Stomach smooth muscle (tissue), 2 donors: ENCODE measurements around the gene PITX1.

Source experiments
- H3K27ac ChIP-seq: one replicate; pipeline ENCODE4 v1.7.0; 2013; ENCODE audit warnings: mild to moderate bottlenecking, low read length, inconsistent platforms
- H3K27me3 ChIP-seq, 2 donors: one replicate each; pipeline ENCODE4 v1.7.0; 2013; ENCODE audit warnings: low read length in 2 of 2; ENCODE audit not compliant: insufficient read depth in 2 of 2, control insufficient read depth in 1 of 2
- H3K36me3 ChIP-seq, 2 donors: one replicate each; pipeline ENCODE4 v1.7.0; 2013; ENCODE audit warnings: low read length in 2 of 2; ENCODE audit not compliant: control insufficient read depth in 2 of 2, insufficient read depth in 2 of 2
- H3K4me1 ChIP-seq: one replicate; pipeline ENCODE4 v1.7.0; 2013; ENCODE audit warnings: low read length; ENCODE audit not compliant: control insufficient read depth, insufficient read depth
- H3K4me3 ChIP-seq, 2 donors: one replicate each; pipeline ENCODE4 v1.7.0; 2013; ENCODE audit warnings: low read length in 2 of 2
- H3K9ac ChIP-seq, 2 donors: one replicate each; pipeline ENCODE4 v1.7.0; 2013; ENCODE audit warnings: low read length in 2 of 2, mild to moderate bottlenecking in 1 of 2
- H3K9me3 ChIP-seq, 2 donors: one replicate each; pipeline ENCODE4 v1.7.0; 2013; ENCODE audit warnings: low read length in 2 of 2; ENCODE audit not compliant: control insufficient read depth in 2 of 2
- donor health status: healthy.
- donor health status: Pancreatic carcinoma.

PITX1 gene

DNA sequence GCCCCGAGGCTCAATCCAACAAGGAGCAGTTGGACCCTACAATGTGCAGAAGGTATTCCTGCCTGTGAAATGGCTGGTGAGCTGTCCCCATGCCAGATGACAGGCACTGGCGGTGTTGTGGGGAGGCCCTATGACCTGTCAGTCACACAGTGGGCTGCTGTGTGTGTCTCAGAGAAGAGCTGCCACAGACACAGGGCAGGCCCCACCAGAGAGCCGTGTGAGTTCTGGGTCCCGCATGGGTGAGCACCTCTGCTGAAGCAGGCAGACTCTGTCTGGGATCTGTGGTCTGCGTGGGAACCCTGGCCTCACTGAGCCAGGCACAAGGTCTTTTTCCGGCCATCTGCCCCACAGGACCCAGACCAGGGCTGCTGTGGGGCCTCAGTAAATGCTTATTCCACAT is 37.3 kb upstream of the PITX1 start:
- no peak overlapping the region for H3K9ac ChIP-seq
- H3K27me3 ChIP-seq = no peaks in the 10 kb centered on the region
- H3K9me3 ChIP-seq = no peaks in the 10 kb centered on the region
- no peak overlapping the region for H3K27ac ChIP-seq
- H3K36me3 ChIP-seq = no peaks in the 10 kb centered on the region
- H3K4me3 ChIP-seq = no peak overlapping the region
- H3K4me1 ChIP-seq = peaks cover 4% of the 10 kb centered on the region

DNA sequence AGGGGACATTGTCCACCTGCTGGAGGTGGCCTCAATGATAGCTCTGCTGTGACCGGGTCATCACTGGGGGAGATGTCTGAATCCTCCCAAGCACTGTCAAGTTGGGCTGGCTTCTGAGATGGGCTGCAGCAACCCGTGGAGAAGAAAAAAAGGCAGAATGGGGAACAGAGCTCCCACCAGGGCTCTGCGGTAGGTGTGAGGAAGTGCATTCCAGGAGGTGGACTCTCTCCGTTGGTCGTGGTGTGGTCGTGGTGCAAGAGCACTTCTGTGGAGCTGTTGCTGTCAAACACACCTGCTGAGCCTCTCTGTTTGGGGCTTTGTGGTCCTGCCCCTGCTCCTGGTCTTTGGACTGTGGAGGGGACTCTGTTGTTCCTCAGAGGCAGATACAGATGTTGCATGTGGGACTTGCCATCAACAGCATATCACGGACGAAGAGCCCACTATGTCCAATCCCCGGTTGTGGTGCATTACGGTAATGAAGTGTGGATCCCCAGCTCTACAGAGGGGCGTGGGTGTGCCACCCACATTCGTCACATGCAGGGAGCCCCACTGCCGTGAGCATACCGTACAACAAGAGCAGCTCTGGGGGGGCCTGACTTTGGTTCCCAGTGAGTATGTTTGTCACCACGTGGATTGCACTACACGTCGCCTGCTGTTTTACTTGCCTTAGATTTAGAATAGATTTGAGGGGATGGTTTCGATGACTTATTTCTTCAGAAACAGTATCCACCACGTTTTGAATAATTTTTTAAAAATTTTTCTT is 36.0 kb upstream of the PITX1 start:
- no peak overlapping the region for H3K9ac ChIP-seq
- no peaks in the 10 kb centered on the region for H3K9me3 ChIP-seq
- no peak overlapping the region for H3K27ac ChIP-seq
- H3K4me3 ChIP-seq = no peak overlapping the region
- no peaks in the 10 kb centered on the region for H3K36me3 ChIP-seq
- no peaks in the 10 kb centered on the region for H3K4me1 ChIP-seq
- no peaks in the 10 kb centered on the region for H3K27me3 ChIP-seq

DNA sequence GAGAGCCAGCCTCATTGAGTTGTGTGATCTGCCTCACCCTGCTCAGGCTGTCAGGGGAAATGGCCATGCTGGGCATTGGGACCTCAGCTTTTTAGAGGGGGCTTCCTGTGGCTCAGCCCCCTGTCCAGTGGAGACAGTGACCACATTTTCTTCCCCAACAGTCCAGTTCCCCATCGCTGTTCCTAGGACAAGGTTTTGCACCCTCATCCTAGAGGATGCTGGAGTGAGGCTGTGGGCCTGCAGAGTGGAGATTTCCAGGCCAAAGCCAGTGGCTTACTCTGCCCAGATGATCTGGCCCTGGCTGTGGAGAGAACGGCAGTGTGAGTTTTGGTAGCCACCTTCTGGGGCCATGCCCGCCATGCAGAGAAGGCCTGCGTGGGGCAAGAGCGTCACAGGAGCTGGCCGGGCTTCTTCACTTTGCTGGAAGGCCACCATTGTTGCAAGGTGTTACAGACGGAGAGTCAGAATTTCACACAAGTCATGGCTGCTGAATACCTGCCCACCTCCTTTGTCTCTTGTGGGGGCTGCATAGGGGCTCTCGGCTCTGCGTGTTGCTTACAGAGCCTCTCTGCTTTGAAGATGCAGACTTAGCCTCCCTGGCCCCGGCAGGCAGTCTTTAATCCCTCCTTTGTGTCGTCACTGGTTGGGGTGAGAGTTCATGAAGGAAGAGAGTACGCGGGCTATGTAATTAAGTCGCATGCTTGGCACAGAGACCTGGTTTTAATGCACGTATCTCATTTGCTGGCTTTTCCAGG is 35.2 kb upstream of the PITX1 start:
- no peaks in the 10 kb centered on the region for H3K9me3 ChIP-seq
- no peak overlapping the region for H3K9ac ChIP-seq
- H3K4me1 ChIP-seq = no peaks in the 10 kb centered on the region
- no peaks in the 10 kb centered on the region for H3K36me3 ChIP-seq
- no peak overlapping the region for H3K4me3 ChIP-seq
- H3K27me3 ChIP-seq = no peaks in the 10 kb centered on the region
- H3K27ac ChIP-seq = no peak overlapping the region

DNA sequence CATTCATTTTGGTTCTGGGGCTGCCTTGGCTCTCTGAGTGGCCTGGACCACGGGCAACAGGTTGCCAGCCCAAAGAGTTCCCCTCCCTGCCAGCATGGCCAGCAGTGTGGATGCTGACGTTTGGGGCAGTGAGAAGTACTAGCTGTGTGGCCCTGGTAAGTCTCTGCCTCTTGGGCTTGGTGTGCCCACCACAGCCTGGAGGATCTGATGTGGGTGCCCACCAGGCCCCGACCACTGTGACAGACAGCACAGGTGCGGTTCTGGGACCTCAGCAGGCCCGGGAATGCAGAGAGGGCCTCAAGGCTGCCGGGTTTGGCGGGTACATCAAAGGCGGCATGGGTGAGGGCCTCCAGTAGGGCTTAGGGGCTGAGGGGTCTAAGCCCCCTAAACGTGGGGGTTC is 33.6 kb upstream of the PITX1 start:
- no peaks in the 10 kb centered on the region for H3K27me3 ChIP-seq
- no peaks in the 10 kb centered on the region for H3K36me3 ChIP-seq
- H3K4me1 ChIP-seq = peaks cover 2% of the 10 kb centered on the region
- H3K27ac ChIP-seq = no peak overlapping the region
- H3K9me3 ChIP-seq = no peaks in the 10 kb centered on the region
- no peak overlapping the region for H3K4me3 ChIP-seq
- no peak overlapping the region for H3K9ac ChIP-seq

DNA sequence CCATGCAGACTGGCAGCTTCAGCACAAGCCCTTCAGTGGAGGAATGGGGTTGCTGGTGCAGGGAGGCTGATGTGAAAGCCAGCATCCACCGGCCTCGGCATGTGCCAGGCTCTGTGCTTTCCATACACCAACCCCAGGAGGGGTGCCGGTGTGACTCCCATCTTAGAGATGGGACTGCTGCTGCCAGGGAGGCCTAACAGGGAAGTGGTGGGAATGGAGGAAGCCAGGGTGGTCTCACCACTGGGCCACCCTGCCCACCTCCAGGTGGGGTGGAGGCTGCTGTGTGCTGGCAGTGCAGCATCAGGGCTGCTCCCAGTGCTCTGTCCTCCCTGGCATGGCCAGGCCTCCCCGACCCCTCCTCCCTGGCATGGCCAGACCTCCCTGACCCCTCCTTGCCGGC is 32.8 kb upstream of the PITX1 start:
- H3K27me3 ChIP-seq = no peaks in the 10 kb centered on the region
- H3K9me3 ChIP-seq = no peaks in the 10 kb centered on the region
- no peak overlapping the region for H3K27ac ChIP-seq
- H3K4me1 ChIP-seq = peaks cover 6% of the 10 kb centered on the region
- H3K9ac ChIP-seq = no peak overlapping the region
- H3K4me3 ChIP-seq = no peak overlapping the region
- no peaks in the 10 kb centered on the region for H3K36me3 ChIP-seq

DNA sequence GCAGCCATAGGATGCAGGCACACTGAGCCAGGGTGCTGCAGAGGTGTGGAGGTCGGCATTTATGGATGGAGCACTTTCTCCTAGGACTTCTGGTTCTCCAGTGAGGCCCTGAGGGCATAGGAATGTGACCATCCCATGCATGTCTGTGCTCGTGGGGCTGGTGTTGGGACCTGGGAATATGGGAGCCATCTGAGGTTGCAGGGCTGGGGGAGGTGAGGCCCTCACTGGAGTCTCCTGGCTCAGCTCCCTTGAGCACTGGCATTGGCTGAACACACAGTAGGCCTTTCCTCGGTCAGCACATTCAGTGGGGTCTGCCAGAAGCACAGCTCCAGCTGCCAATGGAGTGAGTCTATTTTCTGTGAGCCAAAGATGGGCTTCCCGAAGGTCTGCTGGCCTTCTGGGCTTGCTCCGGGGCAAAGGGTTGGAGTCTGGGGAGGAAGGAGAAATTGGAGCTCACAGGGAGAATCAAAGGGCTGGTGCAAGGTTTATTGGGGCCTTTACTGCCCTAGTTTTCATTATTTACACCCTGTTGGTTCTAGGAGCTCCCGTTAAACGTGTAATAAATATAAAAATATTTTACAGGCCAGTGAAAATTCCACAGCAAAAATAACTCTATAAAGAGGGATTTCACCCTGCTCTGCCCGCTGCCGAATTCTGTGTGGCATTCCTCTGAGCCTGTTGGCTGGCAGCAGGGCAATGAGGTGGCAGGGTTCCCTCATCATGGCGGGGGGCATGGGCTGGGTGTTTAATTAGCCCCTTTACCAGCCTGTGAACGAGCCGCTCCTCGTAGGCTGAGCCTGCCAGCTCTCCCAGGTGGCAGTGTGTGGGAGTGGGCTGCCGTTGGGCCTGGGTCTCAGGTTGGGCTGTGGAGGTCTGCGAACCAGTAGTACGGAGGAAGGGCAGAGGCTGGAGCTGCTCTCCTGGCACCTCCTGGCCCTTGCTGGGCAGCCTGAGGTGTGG is 31.6 kb upstream of the PITX1 start:
- H3K27me3 ChIP-seq = no peaks in the 10 kb centered on the region
- H3K9ac ChIP-seq = no peak overlapping the region
- no peak overlapping the region for H3K4me3 ChIP-seq
- peaks cover 6% of the 10 kb centered on the region for H3K4me1 ChIP-seq
- H3K27ac ChIP-seq = no peak overlapping the region
- H3K36me3 ChIP-seq = no peaks in the 10 kb centered on the region
- no peaks in the 10 kb centered on the region for H3K9me3 ChIP-seq

DNA sequence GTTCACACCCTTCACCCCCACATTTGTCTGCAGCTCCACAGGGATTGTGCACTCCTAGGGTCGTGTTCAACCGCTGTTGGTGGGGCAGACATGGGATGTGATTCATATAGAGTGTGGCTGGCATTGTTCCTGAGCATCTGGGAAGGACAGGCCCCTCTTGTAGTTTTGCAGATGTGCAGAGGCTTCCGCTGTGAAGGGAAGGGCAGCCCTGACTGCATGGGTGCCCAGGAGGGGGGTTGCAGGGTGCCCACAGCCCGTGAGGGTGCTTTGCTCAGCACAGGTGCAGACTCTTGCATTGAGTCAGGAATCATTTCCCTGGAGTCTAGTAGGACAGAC is 30.2 kb upstream of the PITX1 start:
- Histone ChIP-seq H3K4me1 (peaks cover 6% of the 10 kb centered on the region), H3K9me3 (no peaks in the 10 kb centered on the region), H3K4me3 (no peak overlapping the region)

DNA sequence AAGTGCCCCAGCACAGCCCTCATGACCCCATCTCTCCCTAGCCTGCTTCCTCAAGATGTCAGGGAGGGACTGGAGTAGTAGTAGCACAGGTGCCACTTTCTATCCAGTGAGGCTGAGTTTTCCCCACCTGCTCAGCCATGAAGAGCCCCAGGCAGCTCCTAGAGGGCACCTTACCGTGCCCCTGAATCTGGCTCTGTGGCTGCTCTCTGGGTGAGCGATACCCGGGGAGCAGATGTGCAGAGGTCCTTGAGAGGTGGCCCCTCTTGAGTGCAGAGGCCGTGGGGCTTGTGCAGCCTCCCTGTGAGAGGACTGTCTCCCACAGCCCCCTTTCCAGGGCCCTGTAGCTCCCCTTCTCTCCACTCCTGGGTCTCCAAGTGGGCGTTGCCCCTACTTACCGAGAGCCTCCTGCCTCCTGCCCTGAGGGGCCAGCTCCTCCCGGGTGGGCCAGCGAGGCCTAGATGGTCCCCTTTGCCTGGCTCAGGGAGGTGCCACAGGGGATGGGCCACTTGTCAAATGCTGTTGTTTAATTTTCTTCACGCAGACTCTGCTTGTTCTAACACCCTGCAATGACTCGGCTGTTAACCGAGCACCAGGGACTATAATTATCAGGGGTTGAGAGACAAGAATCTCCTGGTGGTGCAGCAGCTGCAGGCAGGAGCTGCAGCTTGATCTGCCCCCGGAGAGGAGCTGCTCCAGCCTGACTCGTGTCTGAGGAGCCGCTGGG is 29.6 kb upstream of the PITX1 start:
- no peak overlapping the region for H3K4me3 ChIP-seq

More for the DNA sequence above, 30.2 kb upstream of the PITX1 start:
- H3K36me3 ChIP-seq = no peaks in the 10 kb centered on the region
- H3K27me3 ChIP-seq = no peaks in the 10 kb centered on the region
- H3K27ac ChIP-seq = no peak overlapping the region
- H3K9ac ChIP-seq = no peak overlapping the region

DNA sequence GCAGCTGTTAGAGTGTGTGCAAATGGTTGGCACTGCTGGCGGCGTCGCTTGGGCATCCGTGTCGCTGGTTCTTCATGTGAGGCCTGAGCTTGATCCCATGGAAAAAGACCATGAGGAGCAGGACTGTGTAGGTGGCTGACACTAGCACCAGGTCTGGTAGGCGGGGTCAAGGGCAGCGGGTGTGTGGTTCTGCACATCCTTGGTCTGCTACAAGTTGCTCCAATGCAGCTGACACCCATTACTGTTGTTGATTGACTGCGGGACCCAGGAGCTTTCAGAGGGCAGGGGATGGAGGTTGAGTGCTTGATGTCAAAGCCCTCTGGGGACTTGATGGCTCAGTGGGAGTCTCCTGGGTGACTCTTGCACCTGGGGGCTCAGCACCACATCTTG is 29.0 kb upstream of the PITX1 start:
- Histone ChIP-seq H3K36me3 (no peaks in the 10 kb centered on the region), H3K4me3 (no peak overlapping the region), H3K4me1 (peaks cover 6% of the 10 kb centered on the region), H3K9me3 (no peaks in the 10 kb centered on the region), H3K9ac (no peak overlapping the region), H3K27me3 (no peaks in the 10 kb centered on the region), H3K27ac (no peak overlapping the region)

More for the DNA sequence above, 29.6 kb upstream of the PITX1 start:
- peaks cover 6% of the 10 kb centered on the region for H3K4me1 ChIP-seq
- H3K9ac ChIP-seq = no peak overlapping the region
- H3K9me3 ChIP-seq = no peaks in the 10 kb centered on the region
- H3K36me3 ChIP-seq = no peaks in the 10 kb centered on the region
- H3K27ac ChIP-seq = no peak overlapping the region
- no peaks in the 10 kb centered on the region for H3K27me3 ChIP-seq
